Measurements from ENCODE around the gene PTPRA. TPM values are rescaled to one million over a fixed set of nuclear protein-coding genes. Genes with fewer than 3 reads are reported as not detected.

The PTPRA gene
- total and polyA plus RNA-seq, 9 of the 15 experiments (the other 6 are each of a cell fraction or from before 2014, with no cell fraction given) = 3.4 to 80.5 (median 28.0) TPM

- intact Hi-C loops (cut with micrococcal nuclease) (no loop called here), in situ Hi-C loops (cut with MboI) (no loop called here)
- DNase-seq (ENCODE audit: extremely low read depth in 1 of 4, low spot score in 3 of 4) (no peak), ATAC-seq (no peak), FAIRE-seq (no peak)
- Histone ChIP-seq H3K27me3 (ENCODE audit: control insufficient read depth in 2 of 2, insufficient read depth in 2 of 2, low read length in 2 of 2) (no peaks in the 10 kb centered on the region), H2AFZ (ENCODE audit: low read depth, low read length) (no peak overlapping the region), H3K4me2 (ENCODE audit: insufficient read depth, low read length) (no peak overlapping the region), H3K36me3 (ENCODE audit: control insufficient read depth, insufficient read depth, low read length) (peaks cover 15% of the 10 kb centered on the region; the same call in 2 of the 3 replicates), H3K4me1 (replicated peaks in 1 of 2; ENCODE audit: control insufficient read depth in 2 of 2, insufficient read depth in 2 of 2, low read length in 2 of 2) (peaks cover 0 to 7% of the 10 kb centered on the region in 2 experiments), H3K9me3 (replicated peaks; ENCODE audit: control insufficient read depth, insufficient read depth, low read depth, low read length) (no peaks in the 10 kb centered on the region), H3K27ac (ENCODE audit: extremely low read depth, low read depth, low read length) (no peak overlapping the region), H3K9ac (ENCODE audit: insufficient read depth in 1 of 2, low read depth in 2 of 2, low read length in 2 of 2) (no peak overlapping the region), H3K9me1 (ENCODE audit: control insufficient read depth, insufficient read depth, low read length) (no peaks in the 10 kb centered on the region), H3K4me3 (no peak overlapping the region), H4K20me1 (replicated peaks; ENCODE audit: control insufficient read depth, insufficient read depth, low read length) (no peaks in the 10 kb centered on the region), H3K79me2 (ENCODE audit: control insufficient read depth, insufficient read depth, low read length) (peaks cover 9% of the 10 kb centered on the region; the same call in 2 of the 3 replicates)
- no TSS peak for BruUV-seq (replicated peaks)
- ChIA-PET CTCF (ENCODE audit: low intra/inter-chr PET ratio) (no interaction called here), POLR2A (no interaction called here)
- 17% methylated on average over 1 of the region's 1 CpG for WGBS (ENCODE audit: insufficient coverage, low coverage, missing lambda C conversion rate)
- TF ChIP-seq CHD2 (IDR thresholded peaks at IDR 0.05; ENCODE audit: low read depth, low read length) (no peak), TBP (optimal IDR thresholded peaks at IDR 0.05; ENCODE audit: low read depth, low read length) (no peak), RREB1 (CRISPR knock-in tag; IDR thresholded peaks at IDR 0.05) (no peak), EGR1 (conservative IDR thresholded peaks at IDR 0.05) (no peak), ZZZ3 (IDR thresholded peaks at IDR 0.05) (no peak), SMAD1 (IDR thresholded peaks at IDR 0.05; ENCODE audit: low read depth, low read length, partially characterized antibody) (no peak), BRF2 (IDR thresholded peaks at IDR 0.05; ENCODE audit: borderline replicate concordance, insufficient read depth, insufficient read length) (no peak), KLF1 (tag; IDR thresholded peaks at IDR 0.05) (no peak), CBX8 (IDR thresholded peaks at IDR 0.05; ENCODE audit: borderline replicate concordance, extremely low read depth, low read depth, low read length, poor library complexity, severe bottlenecking) (no peak), ZFX (CRISPR knock-in tag; IDR thresholded peaks at IDR 0.05) (no peak), KDM2B (CRISPR knock-in tag; IDR thresholded peaks at IDR 0.05) (no peak), HIVEP1 (CRISPR knock-in tag; IDR thresholded peaks at IDR 0.05) (no peak), THRB (CRISPR knock-in tag; conservative IDR thresholded peaks at IDR 0.05) (no peak), ZNF324 (CRISPR knock-in tag; IDR thresholded peaks at IDR 0.05) (no peak), PHF20 (IDR thresholded peaks at IDR 0.05; ENCODE audit: partially characterized antibody) (no peak), CC2D1A (IDR thresholded peaks at IDR 0.05) (no peak)
Measured at GRCh38 chr20:2952766-2953165, 79.5 kb downstream of the PTPRA start.

Data from K562 (cell line).